ENCODE data around the gene POU3F1.

Gene POU3F1

DNA sequence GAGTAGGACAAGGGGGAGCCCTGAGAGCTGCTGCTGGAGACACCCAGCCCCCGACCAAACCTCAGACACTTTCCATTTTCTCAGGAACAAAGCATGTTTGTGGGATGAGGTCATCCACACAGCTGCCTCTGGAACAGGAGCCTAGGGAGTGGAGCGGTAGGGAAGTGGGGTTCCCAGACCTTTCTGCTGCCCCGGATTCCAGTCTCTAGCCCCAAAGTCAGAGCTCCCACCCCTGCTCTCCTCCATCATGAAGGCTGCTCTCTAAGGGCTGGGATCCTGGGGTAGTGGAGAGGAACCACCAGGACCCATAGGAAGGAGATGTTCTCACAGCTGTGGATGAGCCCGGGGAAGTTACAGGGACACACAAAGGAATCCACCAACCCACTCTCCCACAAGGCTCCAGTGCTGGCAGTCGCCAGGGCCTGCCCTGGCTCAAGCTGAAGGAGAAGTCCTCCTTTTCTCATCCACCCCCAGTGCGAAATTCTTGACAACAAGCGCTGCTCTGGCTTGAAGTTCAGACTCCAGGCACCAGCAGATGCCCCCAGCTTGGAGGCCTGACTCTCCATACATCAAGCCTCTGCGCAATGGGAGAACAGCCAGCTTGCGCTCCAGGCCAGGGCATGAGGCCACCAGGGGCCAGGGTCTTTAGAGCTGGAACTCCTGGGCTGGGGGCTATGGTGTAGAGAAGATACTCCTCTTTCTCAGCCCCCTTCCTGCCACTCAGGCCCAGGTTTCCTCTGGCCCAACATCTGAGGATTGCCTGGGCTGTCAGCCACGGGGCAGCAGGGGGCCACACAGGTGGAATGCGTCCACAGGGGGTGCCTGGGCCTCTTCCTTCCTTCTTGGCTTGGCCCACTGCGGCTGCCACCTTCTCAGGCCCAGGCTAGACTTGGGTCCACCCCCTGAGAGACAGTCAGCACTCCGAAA, 45.8 kb downstream of the POU3F1 start:
- peak; percentile 94 for DNase-seq

DNA sequence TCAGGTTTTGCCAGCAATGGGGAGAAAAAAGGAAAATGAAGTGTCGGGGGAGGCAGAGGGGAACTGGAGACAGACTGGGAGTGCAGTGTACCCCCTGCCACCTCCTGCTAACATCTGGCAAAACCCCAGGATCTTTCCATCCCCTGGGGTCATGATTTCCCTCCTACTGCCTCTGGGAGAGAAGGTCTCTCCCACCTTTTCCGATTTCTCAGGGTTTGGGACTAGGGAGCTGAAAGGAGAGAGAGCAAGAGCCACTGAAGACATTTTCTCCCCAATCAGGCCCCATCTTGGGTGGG, 46.4 kb downstream of the POU3F1 start:
- DNase-seq, result no peak

DNA sequence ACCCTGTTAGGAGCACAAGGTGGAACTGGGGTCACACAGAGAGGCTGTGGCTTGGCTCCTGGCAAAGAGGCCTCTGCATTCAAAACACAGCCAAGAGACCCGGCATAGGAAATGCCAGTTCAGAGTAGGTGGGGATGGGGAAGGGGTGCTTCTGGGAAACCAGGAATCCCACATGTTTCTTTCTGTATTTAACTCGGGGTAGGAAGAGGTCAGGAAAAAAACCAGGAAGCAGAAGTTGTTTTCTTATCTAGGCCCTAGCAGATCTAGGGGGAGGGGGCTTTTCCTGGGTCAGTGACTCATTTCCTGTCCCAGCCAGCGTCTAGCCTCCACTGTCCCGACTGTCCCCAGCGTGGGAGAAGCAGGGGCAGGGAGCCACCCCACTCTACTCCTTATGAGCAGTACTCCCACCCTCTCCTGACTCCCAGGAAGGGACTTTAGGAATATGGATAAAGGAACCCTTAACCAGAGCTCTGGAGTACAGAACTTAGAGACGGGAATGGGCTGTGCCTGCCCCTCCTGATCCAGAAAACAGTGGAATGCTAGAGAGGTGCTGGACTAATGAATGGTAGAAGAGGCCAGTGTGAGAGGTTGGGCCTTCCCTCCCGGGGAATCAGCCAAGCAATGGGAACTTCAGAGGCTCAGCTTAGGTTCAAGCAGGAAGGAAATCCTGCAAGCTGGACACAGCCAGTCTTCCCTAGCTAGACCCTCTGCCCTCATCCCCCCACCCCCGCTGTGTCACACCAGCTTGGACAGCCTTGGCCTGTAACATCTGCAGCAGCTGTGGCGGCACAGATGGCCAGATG, 47.0 kb downstream of the POU3F1 start:
- peak; percentile 69 for DNase-seq

DNA sequence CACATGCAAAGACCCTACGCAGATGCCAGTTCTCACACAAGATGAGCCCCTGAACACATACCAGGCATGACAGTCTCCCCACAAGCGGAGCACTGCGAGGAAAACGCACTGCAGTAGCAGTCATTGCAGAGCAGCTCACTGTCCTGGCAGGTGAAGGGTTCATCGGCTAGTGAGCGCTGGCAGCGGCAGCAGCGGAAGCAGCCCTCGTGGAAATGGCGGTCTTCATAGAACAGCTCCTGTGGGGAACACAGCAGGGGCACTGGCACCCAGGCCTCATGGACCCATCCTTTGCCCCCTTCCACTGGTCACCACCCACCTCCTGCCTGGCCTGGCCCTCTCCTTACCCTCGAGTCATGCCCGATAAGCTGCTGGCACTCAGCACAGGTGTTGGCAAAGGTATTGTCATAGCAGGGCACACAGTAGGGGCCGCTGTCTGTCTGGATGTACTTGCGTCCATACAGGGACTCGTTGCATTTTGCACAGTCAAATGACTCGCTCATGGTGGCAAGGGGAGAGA, 47.6 kb downstream of the POU3F1 start:
- no peak for DNase-seq

DNA sequence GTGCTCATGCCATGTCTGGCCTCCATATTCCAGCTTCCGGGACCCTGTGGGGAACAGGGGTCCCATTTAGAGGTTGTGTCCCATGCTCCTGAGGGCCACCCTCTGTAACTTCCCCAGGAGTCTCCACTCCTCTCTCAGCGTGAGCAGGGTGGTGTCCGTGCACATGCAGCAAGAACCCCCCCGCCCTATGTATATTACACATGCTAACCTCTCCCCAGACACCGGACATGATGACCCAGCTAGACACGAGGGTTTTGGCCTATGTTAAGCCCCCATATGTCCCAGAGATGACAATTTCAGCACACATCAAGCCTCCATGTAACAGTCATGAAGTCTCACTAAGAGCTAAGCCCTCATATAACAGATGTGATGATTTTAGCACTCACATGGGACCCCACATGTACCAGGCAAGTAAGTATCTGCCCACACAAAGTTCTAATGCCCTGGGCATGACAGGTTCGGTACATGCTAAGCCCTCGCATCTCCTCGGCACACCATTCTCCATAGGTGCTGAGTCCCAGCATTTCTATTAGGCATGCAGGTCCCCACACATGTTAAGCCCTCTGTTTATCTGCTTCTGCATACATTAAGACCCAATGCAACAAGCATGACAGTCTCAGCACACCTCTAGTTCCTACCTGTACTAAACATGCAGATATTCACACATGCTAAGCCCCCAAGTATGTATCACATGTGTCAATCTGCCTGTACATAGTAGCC, 48.3 kb downstream of the POU3F1 start:
- no peak for DNase-seq

DNA sequence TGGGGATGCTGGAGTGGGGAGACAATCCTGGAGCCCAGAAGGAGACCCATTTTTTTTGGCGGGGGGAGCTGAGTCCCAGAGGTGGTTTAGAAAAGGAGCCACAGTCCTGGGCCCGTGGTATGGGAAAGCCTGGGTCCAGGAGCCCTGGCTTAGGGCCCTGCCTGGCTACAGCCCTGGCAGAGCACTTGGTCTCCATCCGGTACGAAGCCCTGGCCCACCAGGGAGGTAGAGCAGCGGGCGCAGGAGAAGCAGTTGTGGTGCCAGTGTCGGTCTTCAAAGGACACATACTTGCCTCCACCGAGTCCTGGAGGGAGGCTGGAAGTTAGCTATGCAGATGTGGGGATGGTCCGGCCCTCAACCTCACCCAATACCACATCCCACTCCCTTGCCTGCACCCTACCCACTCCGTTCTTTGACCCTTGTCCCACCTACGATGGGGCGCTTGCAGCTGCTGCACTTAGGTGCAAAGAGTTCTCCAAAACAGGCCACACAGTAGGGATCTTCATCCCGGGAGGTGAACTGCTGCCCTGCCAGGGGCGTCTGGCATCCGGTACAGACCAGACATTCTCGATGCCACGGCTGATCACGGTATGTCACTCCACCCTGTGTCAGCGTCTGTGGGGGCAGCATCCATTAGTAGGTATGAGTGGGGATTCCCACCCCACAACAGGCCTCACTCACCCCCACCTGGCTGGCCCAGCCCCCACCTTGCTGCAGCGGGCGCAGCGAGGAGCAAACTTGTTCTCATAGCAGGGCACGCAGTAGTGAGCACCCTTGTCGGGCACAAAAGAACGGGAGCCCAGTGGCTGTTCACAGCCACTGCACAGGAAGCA, 49.1 kb downstream of the POU3F1 start:
- DNase-seq, result no peak

DNA sequence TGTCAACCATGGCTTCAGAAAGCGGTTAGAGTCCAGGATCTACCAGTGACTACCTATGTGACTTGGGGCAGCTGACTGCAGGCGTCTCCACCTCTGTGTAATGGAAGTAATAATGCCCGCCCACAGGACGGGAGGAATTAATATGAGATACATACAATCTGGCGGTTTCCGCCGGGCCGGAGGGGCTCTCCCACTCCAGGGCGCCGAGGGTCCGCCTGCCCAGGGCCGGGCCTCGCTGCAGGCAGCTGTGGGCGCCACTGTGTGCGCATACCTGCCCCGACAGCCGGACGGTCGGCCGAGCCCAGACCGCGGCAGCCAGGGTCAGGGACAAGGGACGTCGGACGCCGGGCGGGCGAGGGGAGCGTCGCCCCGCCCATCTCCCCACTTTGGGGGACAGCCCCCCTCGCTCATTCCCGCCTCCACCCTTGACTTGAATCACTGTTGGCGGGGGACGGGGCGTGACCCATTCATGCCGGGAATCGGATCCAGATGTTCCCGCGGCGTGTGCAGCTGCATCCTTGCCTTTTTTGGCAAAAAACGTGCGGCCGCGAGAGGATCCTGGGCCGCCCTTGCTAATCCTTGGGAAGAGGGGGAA, 50.7 kb downstream of the POU3F1 start:
- DNase-seq, result peak; percentile 98

DNA sequence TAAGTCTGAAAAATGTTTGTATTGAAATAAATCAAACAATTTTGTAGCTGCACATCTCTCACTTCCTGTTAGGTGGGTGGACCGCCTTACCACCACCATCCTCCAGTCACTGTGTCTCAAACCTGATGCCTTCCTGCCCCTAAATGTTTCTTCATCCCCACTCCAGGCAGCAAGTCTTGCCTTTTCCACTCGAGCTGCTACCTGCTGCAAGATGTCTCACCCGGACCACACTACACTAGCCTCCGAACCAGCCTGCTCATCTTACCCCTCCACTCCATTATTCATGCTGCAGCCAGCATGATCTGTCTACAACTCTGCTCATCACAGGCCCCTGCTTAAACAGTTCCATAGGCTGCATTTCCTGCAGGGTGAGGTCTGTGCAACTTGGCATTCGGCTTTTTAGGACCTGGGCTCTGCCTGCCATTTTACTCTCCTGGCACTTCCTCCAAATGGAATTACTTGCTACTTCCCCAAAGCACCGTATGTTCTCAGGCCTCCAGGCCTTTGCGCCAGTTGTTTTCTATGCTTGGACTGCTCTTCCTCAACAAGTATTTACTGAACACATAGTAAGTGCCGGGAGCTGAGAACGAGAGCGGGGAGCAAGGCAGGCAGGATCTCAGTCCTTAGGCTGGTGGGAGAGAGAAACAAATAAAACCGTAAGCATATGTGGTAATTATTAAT, 51.6 kb downstream of the POU3F1 start:
- DNase-seq, result no peak

All from HCEC 1CT (cell line).